ENCODE measurements around the gene NDOR1.

NDOR1 gene

DNA sequence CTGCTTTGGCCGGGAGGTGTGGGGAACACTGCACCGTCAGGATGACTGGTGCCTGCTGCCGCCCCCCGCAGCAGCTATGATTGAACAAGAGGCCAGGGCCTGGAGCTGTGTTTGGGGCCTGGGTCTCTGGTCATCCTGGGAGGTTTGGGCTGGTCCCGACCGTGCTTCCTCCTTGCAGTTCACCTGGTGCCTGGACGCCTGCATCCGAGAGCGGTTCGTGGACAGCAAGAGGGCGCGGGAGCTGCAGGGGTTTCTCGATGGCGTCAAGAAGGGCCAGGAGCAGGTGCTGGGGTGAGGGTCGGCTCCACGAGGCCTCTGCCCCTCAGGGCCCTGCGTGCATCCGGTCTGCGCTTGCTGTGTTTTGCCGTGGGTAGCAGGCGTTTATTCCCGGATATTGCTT, 58.6 kb downstream of the NDOR1 start:
- H3K4me1 ChIP-seq (ENCODE audit: control insufficient read depth, insufficient read depth, low read length): peaks cover 8% of the 10 kb centered on the region
- H3K36me3 ChIP-seq (ENCODE audit: control insufficient read depth in 2 of 2, insufficient read depth in 2 of 2, low read length in 2 of 2): peaks cover 23 to 33% of the 10 kb centered on the region in 2 donors
- H3K27me3 ChIP-seq (ENCODE audit: control insufficient read depth in 1 of 2, insufficient read depth in 2 of 2, low read length in 2 of 2): no peaks in the 10 kb centered on the region

DNA sequence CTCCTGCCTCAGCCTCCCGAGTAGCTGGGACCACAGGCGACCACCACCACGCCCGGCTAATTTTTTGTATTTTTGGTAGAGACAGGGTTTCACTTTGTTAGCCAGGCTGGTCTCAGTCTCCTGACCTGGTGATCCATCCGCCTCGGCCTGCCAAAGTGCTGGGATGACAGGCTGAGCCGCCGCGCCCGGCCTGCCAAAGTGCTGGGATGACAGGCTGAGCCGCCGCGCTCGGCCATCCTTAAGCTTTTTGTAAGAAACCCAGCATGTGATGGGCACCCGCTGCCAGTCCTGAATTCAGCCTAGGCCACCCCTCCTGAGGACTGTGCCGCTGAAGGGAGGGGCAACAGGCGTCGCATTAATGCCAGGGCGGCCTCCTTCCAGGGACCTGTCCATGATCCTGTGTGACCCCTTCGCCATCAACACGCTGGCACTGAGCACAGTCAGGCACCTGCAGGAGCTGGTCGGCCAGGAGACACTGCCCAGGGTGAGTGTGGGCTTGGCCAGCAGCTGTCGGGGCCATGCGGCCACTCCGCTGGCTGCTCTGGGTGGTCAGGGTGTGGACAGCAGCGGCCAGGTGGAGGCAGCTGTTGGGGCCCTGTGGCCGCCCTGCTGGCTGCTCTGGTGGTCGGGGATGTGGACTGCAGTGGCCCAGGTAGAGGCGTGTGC, 60.1 kb downstream of the NDOR1 start:
- Histone ChIP-seq H3K9ac (ENCODE audit: low read length in 2 of 2) (no peak overlapping the region), H3K36me3 (ENCODE audit: control insufficient read depth in 2 of 2, insufficient read depth in 2 of 2, low read length in 2 of 2) (peaks cover 27 to 32% of the 10 kb centered on the region in 2 donors), H3K4me3 (ENCODE audit: low read length in 2 of 2) (no peak overlapping the region), H3K27me3 (ENCODE audit: control insufficient read depth in 1 of 2, insufficient read depth in 2 of 2, low read length in 2 of 2) (no peaks in the 10 kb centered on the region), H3K27ac (ENCODE audit: low read length) (no peak overlapping the region), H3K4me1 (ENCODE audit: control insufficient read depth, insufficient read depth, low read length) (peaks cover 13% of the 10 kb centered on the region), H3K9me3 (ENCODE audit: control insufficient read depth in 2 of 2, low read length in 2 of 2) (no peaks in the 10 kb centered on the region)

More for the DNA sequence above, 58.6 kb downstream of the NDOR1 start:
- no peak overlapping the region for H3K9ac ChIP-seq (ENCODE audit: low read length in 2 of 2)
- no peaks in the 10 kb centered on the region for H3K9me3 ChIP-seq (ENCODE audit: control insufficient read depth in 2 of 2, low read length in 2 of 2)
- no peak overlapping the region for H3K27ac ChIP-seq (ENCODE audit: low read length)
- no peak overlapping the region for H3K4me3 ChIP-seq (ENCODE audit: low read length in 2 of 2)

DNA sequence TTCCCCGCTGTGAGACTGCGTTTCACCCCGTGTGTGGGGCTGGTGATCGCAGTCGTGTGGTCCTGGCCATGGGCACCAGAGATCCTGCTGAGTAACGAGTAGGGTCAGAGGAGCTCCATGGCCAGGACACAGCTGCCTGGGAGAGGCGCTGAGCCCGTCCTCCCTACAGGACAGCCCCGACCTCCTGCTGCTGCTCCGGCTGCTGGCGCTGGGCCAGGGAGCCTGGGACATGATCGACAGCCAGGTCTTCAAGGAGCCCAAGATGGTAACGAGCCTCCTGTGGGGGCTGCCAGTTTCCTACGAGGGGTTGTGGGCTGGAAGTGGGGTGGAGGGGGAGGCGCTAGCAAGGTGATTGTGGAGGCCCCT, 60.6 kb downstream of the NDOR1 start:
- Histone ChIP-seq H3K9ac (ENCODE audit: low read length in 2 of 2) (no peak overlapping the region), H3K4me1 (ENCODE audit: control insufficient read depth, insufficient read depth, low read length) (peaks cover 13% of the 10 kb centered on the region), H3K27me3 (ENCODE audit: control insufficient read depth in 1 of 2, insufficient read depth in 2 of 2, low read length in 2 of 2) (no peaks in the 10 kb centered on the region), H3K36me3 (ENCODE audit: control insufficient read depth in 2 of 2, insufficient read depth in 2 of 2, low read length in 2 of 2) (peaks cover 27 to 37% of the 10 kb centered on the region in 2 donors), H3K9me3 (ENCODE audit: control insufficient read depth in 2 of 2, low read length in 2 of 2) (no peaks in the 10 kb centered on the region), H3K27ac (ENCODE audit: low read length) (no peak overlapping the region), H3K4me3 (ENCODE audit: low read length in 2 of 2) (no peak overlapping the region)
